GM19438 (cell line): ENCODE results near the gene ATXN2.

Experiments
- ATAC-seq: cut with Tn5 transposase; IDR thresholded peaks from one replicate; pipeline ENCODE4 v1.9.1; 2021; ENCODE audit warnings: low read depth; ENCODE audit not compliant: unreplicated experiment

Gene ATXN2

GRCh38 chr12:111440631-111441030 is 158.5 kb downstream of the ATXN2 start:
- ATAC-seq, result no peak

DNA sequence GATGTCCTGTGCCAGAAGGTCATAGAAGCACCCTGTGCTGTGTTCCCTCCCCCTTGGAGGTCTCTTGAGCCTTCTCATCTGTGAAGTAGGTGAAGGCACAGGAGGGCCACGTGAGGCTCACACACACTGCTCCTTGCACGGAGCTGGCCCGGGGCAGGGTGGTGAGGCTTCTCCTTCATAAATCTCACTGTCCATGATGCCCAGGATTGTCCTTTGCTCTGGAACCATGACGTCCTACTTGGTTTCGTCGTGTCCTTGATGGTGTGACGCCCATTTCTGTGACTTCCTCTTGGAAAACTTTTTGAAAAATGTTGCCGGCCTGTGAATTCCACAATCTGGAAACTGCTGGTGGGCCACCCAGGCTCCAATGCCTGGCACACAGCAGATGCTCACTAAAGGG is 159.0 kb downstream of the ATXN2 start:
- no peak for ATAC-seq

- ATAC-seq, result no peak
Observed at GRCh38 chr12:111439657-111440151, 159.4 kb downstream of the ATXN2 start.

GRCh38 chr12:111438481-111438880 is 160.6 kb downstream of the ATXN2 start:
- ATAC-seq, result no peak

- ATAC-seq, result no peak
Observed at GRCh38 chr12:111437816-111438454, 161.2 kb downstream of the ATXN2 start.

- no peak for ATAC-seq
Observed at GRCh38 chr12:111436811-111437210, 162.3 kb downstream of the ATXN2 start.

- ATAC-seq, result no peak
Observed at GRCh38 chr12:111436266-111436665, 162.8 kb downstream of the ATXN2 start.

GRCh38 chr12:111435661-111436201 is 163.4 kb downstream of the ATXN2 start:
- ATAC-seq, result no peak

GRCh38 chr12:111434680-111435338 is 164.3 kb downstream of the ATXN2 start:
- peak; percentile 63 for ATAC-seq

GRCh38 chr12:111434049-111434448 is 165.1 kb downstream of the ATXN2 start:
- ATAC-seq, result no peak

DNA sequence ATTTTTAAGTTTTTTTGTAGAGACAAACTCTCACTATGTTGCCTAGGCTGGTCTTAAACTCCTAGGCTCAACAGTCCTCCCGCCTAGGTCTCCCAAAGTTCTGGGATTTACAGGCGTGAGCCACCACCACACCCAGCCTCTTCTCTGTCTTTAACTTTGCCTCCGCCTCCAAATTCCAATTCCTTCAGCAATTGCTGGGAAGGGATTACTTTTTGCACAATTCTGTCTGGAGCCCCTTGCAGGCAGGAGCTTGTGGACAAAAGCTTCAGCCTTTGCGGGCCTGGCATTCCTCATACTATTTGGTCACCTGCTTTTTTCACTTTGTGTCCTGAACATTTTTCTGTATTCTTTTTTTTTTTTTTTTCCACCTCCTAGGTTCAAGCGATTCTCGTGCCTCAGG is 167.3 kb downstream of the ATXN2 start:
- no peak for ATAC-seq

DNA sequence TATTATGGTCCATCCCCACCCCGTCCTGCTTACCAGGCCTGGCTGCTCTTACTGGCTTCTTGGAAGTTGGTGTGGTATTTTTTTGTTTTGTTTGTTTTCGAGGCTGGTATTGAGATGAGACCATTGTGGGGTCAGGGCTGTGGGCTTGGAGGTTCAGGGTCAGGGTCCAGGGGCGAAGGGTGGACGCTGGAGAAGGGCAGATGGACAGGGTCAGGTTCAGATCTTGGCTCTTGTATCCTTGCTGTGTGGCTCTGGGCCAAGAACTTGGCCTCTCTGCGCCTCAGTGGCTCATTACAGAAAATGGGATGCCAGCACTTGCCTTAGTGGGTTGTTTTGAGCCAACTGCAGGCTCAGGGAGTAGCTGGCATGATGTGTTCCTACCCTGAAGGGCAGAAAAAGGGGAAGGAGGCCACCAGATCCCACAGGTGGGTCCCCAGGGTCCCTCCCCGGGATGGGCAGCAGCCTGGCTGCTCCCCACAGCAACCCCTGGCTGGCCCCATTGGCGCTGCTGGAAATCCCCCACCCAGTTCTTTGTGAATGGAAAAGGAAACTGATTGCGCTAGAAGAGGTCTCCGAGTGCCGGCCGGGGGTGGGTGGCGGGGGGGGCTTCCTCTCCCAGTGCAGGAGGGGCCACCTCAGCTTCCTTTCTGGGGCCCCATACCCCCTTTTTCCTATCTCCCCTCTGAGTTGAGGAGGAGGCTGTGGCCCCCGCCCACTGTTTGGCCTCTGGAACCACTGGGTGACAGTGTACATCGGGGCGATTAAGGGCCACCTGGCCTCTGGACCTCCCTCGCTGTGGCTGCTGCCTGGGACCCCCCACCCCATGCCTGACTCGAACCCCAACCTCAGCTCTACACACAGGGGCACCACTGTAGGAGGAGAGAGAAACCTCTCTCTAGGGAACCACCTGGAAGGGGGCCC is 168.4 kb downstream of the ATXN2 start:
- ATAC-seq, result no peak

GRCh38 chr12:111429828-111430432 is 169.2 kb downstream of the ATXN2 start:
- no peak for ATAC-seq

DNA sequence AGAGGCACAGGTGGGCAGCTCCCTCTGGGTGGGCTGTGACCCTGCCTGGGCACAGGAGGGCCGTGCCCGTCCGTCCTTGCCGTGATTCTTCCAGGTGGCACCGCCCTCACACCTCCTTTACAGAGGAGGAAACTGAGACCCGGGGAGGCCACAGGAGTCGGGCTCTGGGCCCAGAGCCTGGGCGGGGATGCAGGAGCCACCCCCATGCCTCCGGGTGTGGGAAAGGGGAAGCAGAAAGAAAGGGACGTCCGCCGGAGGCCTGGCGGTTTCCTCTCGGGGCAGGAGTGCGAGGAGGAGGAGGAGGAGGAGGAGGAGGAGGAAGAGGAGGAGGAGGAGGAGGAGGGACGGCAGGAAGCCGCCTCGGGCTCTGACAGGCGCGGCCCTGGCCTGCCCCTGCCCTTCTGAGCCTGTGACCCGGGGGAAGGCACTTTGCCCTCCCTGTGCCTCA is 170.4 kb downstream of the ATXN2 start:
- ATAC-seq, result no peak

- ATAC-seq, result no peak
Observed at GRCh38 chr12:111428081-111428727, 170.9 kb downstream of the ATXN2 start.

- no peak for ATAC-seq
Observed at GRCh38 chr12:111427417-111428074, 171.6 kb downstream of the ATXN2 start.

GRCh38 chr12:111426344-111427185 is 172.6 kb downstream of the ATXN2 start:
- no peak for ATAC-seq

GRCh38 chr12:111425655-111426054 is 173.5 kb downstream of the ATXN2 start:
- no peak for ATAC-seq
